ENCODE data around the gene SULF2. TPM values are rescaled to one million over a fixed set of nuclear protein-coding genes. Genes with fewer than 3 reads are reported as not detected.

SULF2 gene
- total RNA-seq, 1 donor from 2014 or later: 0.20 TPM

GRCh38 chr20:47713163-47713562, 72.1 kb downstream of the SULF2 start:
- POLR2A ChIA-PET: no interaction called here
- peaks cover 12% of the 10 kb centered on the region for H3K27me3 Mint-ChIP-seq
- no peaks in the 10 kb centered on the region for H3K9me3 Mint-ChIP-seq
- no peaks in the 10 kb centered on the region for H3K36me3 Mint-ChIP-seq (ENCODE audit: low read depth)
- ATAC-seq (ENCODE audit: low read depth) (no peak), DNase-seq (no peak)
- H3K27ac Mint-ChIP-seq: no peak overlapping the region
- H3K4me3 Mint-ChIP-seq: no peak overlapping the region
- intact Hi-C loops (cut with micrococcal nuclease): no loop called here
- CTCF ChIA-PET: no interaction called here
- peaks cover 10% of the 10 kb centered on the region for H3K4me1 Mint-ChIP-seq
- TF ChIP-seq, protein P1, sequence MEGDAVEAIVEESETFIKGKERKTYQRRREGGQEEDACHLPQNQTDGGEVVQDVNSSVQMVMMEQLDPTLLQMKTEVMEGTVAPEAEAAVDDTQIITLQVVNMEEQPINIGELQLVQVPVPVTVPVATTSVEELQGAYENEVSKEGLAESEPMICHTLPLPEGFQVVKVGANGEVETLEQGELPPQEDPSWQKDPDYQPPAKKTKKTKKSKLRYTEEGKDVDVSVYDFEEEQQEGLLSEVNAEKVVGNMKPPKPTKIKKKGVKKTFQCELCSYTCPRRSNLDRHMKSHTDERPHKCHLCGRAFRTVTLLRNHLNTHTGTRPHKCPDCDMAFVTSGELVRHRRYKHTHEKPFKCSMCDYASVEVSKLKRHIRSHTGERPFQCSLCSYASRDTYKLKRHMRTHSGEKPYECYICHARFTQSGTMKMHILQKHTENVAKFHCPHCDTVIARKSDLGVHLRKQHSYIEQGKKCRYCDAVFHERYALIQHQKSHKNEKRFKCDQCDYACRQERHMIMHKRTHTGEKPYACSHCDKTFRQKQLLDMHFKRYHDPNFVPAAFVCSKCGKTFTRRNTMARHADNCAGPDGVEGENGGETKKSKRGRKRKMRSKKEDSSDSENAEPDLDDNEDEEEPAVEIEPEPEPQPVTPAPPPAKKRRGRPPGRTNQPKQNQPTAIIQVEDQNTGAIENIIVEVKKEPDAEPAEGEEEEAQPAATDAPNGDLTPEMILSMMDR (IDR thresholded peaks at IDR 0.05): no peak

GRCh38 chr20:47711046-47711752, 74.1 kb downstream of the SULF2 start:
- ChIA-PET CTCF (interaction anchor here (1.5 kb wide), 1 partner anchor 14 kb away, joined by 3 read pairs; no protein-coding TSS in a partner anchor), POLR2A (no interaction called here)
- H3K4me3 Mint-ChIP-seq: no peak overlapping the region
- intact Hi-C loops (cut with micrococcal nuclease): no loop called here
- no peak for ATAC-seq (ENCODE audit: low read depth)
- no peaks in the 10 kb centered on the region for H3K36me3 Mint-ChIP-seq (ENCODE audit: low read depth)
- H3K27me3 Mint-ChIP-seq: peaks cover 12% of the 10 kb centered on the region
- H3K4me1 Mint-ChIP-seq: peaks cover 16% of the 10 kb centered on the region
- H3K9me3 Mint-ChIP-seq: no peaks in the 10 kb centered on the region
- no peak overlapping the region for H3K27ac Mint-ChIP-seq
- no peak for DNase-seq
- TF ChIP-seq, protein P1 (IDR thresholded peaks at IDR 0.05): no peak

DNA sequence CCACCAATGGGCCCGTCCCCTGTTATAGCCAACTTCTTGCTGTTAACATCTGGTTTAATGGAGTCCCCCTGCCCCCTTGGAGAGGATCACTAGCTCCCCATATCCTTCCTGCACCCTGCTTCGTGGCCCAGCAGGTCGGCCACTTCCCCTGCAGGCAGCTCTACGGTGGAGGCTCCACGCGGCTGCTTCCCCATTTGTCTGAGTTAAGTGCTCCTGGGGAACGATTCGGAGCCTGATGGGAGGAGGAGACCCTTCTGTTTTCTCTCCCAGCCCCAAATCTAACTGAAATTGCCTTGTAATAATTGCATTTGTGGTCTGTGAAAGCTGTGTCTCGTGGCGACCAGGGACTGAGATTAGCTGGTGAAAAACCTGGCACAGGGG, 74.6 kb downstream of the SULF2 start:
- Mint-ChIP-seq H3K4me3 (no peak overlapping the region), H3K27me3 (peaks cover 12% of the 10 kb centered on the region), H3K9me3 (no peaks in the 10 kb centered on the region), H3K4me1 (peaks cover 16% of the 10 kb centered on the region), H3K36me3 (ENCODE audit: low read depth) (no peaks in the 10 kb centered on the region), H3K27ac (no peak overlapping the region)
- TF ChIP-seq, protein P1 (IDR thresholded peaks at IDR 0.05): no peak
- intact Hi-C loops (cut with micrococcal nuclease): no loop called here
- DNase-seq (no peak), ATAC-seq (ENCODE audit: low read depth) (no peak)
- POLR2A ChIA-PET: no interaction called here
- CTCF ChIA-PET: interaction anchor here (1.5 kb wide), 1 partner anchor 15 kb away, joined by 3 read pairs; no protein-coding TSS in a partner anchor

- intact Hi-C loops (cut with micrococcal nuclease): no loop called here
- ChIA-PET POLR2A (no interaction called here), CTCF (interaction anchor here (0.7 kb wide), 1 partner anchor 31 kb away, joined by 3 read pairs; no protein-coding TSS in a partner anchor)
- TF ChIP-seq, protein P1 (IDR thresholded peaks at IDR 0.05): no peak
- no peaks in the 10 kb centered on the region for H3K36me3 Mint-ChIP-seq (ENCODE audit: low read depth)
- peaks cover 16% of the 10 kb centered on the region for H3K4me1 Mint-ChIP-seq
- H3K27me3 Mint-ChIP-seq: peaks cover 6% of the 10 kb centered on the region
- no peak for DNase-seq
- H3K27ac Mint-ChIP-seq: no peak overlapping the region
- ATAC-seq (ENCODE audit: low read depth): no peak
- H3K4me3 Mint-ChIP-seq: no peak overlapping the region
- H3K9me3 Mint-ChIP-seq: no peaks in the 10 kb centered on the region
Observed at GRCh38 chr20:47708953-47709833, 76.1 kb downstream of the SULF2 start.
